ENCODE results near the gene MARCKS.

DNA sequence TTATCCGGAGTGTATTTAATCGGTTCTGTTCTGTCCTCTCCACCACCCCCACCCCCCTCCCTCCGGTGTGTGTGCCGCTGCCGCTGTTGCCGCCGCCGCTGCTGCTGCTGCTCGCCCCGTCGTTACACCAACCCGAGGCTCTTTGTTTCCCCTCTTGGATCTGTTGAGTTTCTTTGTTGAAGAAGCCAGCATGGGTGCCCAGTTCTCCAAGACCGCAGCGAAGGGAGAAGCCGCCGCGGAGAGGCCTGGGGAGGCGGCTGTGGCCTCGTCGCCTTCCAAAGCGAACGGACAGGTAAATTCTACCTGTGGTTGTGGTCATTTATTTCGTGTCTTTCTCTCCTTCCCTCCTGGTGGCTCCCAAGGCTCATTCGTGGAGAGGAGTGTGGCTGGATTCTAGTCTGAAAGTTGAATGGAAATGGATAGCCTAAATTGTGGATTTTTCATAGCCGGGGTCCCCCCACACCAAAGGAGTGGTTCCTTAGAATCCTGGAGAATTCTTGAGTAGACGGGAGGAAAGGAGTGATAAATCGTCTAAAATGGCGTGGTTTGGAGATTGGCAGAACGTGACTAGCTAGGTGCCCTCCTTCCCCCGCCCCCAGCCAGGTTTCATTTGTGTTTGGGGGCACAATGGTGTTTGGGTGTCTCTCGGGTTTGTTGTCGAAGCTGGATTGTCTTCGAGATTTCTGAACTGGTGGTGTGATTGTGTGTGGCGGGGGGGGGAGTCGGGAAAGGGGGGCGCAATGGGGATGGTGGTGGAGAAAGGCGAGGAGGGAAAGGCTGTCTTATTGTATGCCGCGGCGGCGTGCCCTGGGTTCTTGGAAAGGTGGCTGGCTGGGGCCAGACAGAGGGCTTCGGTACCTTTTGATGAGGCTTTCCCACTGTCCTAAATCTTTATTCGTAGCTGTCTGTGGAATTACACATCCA, 673 bp downstream of the MARCKS start:
- TF ChIP-seq, protein P1, sequence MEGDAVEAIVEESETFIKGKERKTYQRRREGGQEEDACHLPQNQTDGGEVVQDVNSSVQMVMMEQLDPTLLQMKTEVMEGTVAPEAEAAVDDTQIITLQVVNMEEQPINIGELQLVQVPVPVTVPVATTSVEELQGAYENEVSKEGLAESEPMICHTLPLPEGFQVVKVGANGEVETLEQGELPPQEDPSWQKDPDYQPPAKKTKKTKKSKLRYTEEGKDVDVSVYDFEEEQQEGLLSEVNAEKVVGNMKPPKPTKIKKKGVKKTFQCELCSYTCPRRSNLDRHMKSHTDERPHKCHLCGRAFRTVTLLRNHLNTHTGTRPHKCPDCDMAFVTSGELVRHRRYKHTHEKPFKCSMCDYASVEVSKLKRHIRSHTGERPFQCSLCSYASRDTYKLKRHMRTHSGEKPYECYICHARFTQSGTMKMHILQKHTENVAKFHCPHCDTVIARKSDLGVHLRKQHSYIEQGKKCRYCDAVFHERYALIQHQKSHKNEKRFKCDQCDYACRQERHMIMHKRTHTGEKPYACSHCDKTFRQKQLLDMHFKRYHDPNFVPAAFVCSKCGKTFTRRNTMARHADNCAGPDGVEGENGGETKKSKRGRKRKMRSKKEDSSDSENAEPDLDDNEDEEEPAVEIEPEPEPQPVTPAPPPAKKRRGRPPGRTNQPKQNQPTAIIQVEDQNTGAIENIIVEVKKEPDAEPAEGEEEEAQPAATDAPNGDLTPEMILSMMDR (IDR thresholded peaks at IDR 0.05; ENCODE audit: extremely low read depth in 1 of 2, insufficient read depth in 1 of 2, low read depth in 1 of 2, low read length in 2 of 2) = no peak
- TF ChIP-seq, protein P2, sequence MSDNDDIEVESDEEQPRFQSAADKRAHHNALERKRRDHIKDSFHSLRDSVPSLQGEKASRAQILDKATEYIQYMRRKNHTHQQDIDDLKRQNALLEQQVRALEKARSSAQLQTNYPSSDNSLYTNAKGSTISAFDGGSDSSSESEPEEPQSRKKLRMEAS (IDR thresholded peaks at IDR 0.05; ENCODE audit: insufficient read depth, insufficient read length) = no peak
- no peak for TF ChIP-seq POLR2AphosphoS5 (IDR thresholded peaks at IDR 0.05; ENCODE audit: insufficient read depth, low read depth, low read length)

All from endothelial cell of umbilical vein (primary cell).